ENCODE results near the gene ZNF496.
"Not testable (repeated sequence)": the region's sequence is repeated elsewhere in the genome, so short reads cannot be mapped to it uniquely, and the experiment has no call there.

ZNF496 gene

GRCh38 chr1:247331525-247332214, at the start of gene ZNF496:
ZNF496 (minus strand) TSS chr1:247331867; CDS start chr1:247329578, 2,289 bp downstream.
- peak; percentile 68 to 72 for ATAC-seq

GRCh38 chr1:247378334-247379073, 46.8 kb upstream of the ZNF496 start:
- ATAC-seq = no peak

GRCh38 chr1:247377656-247378055, 46.0 kb upstream of the ZNF496 start:
- ATAC-seq = not testable (repeated sequence)

- ATAC-seq = no peak
Measured at GRCh38 chr1:247376659-247377058, 45.0 kb upstream of the ZNF496 start.

GRCh38 chr1:247375747-247376146, 44.1 kb upstream of the ZNF496 start:
- no peak for ATAC-seq

- not testable (repeated sequence) for ATAC-seq
Measured at GRCh38 chr1:247374651-247375334, 43.1 kb upstream of the ZNF496 start.

GRCh38 chr1:247373721-247374141, 42.1 kb upstream of the ZNF496 start:
- ATAC-seq = peak; percentile 52 to 56

GRCh38 chr1:247371801-247372259, 40.2 kb upstream of the ZNF496 start:
- no peak for ATAC-seq

- no peak for ATAC-seq
Measured at GRCh38 chr1:247370786-247371732, 39.4 kb upstream of the ZNF496 start.

GRCh38 chr1:247368490-247369145, 37.0 kb upstream of the ZNF496 start:
- ATAC-seq = no peak

GRCh38 chr1:247367786-247368422, 36.2 kb upstream of the ZNF496 start:
- no peak for ATAC-seq

- no peak for ATAC-seq
Measured at GRCh38 chr1:247366926-247367645, 35.4 kb upstream of the ZNF496 start.

GRCh38 chr1:247366345-247366744, 34.7 kb upstream of the ZNF496 start:
- ATAC-seq = not testable (repeated sequence)

- no peak for ATAC-seq
Measured at GRCh38 chr1:247365023-247365422, 33.4 kb upstream of the ZNF496 start.

- not testable (repeated sequence) for ATAC-seq
Measured at GRCh38 chr1:247363000-247363399, 31.3 kb upstream of the ZNF496 start.

GRCh38 chr1:247362153-247362552, 30.5 kb upstream of the ZNF496 start:
- no peak for ATAC-seq

- no peak for ATAC-seq
Measured at GRCh38 chr1:247360991-247361731, 29.5 kb upstream of the ZNF496 start.

- no peak for ATAC-seq
Measured at GRCh38 chr1:247360116-247360898, 28.6 kb upstream of the ZNF496 start.

GRCh38 chr1:247359559-247359958, 27.9 kb upstream of the ZNF496 start:
- no peak for ATAC-seq

Measured in activated CD4-positive, CD25-positive, alpha-beta regulatory T cell treated with anti-CD3 and anti-CD28 coated beads, Interleukin-2, amount 50 U/mL, for 24 hours (primary cell).